D721Med (cell line): ENCODE measurements around the gene NCEH1.

Experiments used
- DNase-seq: peaks from one replicate; pipeline ENCODE4 v3.0.0; 2011; ENCODE audit warnings: low spot score; ENCODE audit not compliant: insufficient read length
- FAIRE-seq: peaks from 2 replicates; lab custom pipeline; 2011; peaks lifted over from hg19 to GRCh38; lab: Jason Lieb, UNC
- TF ChIP-seq, protein P1 (sequence below): IDR thresholded peaks from 2 replicates; pipeline ENCODE4 v1.5.1; 2012; ENCODE audit warnings: mild to moderate bottlenecking, control low read depth; ENCODE audit not compliant: insufficient read depth; ENCODE audit errors: missing control alignments

The NCEH1 gene

DNA sequence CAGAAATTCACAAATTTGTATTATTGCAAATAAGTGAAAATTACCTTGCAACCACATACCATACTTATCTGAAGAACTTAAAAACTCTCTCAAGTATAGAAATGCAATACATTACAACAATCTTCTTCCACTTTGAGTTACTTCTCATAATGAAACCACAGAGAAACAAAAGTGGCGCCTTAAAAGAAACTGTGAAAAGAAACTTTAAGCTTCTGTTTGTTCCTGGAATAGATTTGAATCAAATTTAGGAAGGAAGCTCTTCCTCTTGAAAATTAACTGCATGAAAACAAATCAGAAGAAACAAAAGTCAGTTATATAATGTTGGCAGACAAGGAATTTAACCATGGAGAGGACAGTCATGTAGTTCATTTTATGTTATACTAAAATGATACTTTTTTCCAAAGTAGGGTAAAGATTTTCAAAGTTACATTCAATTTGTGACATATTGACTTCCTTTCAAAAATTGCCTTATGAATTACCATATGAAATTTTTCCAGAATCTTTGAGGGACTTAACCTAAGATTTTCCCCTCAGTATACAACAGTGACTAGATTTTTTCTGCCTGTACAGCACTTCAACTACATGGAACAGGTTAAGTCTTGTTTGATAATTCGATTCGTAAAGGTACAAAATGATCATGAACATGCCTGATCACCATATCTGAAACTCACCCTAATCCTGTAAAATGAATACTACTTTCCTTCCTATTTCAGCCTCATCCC, 130.0 kb downstream of the NCEH1 start:
- TF ChIP-seq, protein P1, sequence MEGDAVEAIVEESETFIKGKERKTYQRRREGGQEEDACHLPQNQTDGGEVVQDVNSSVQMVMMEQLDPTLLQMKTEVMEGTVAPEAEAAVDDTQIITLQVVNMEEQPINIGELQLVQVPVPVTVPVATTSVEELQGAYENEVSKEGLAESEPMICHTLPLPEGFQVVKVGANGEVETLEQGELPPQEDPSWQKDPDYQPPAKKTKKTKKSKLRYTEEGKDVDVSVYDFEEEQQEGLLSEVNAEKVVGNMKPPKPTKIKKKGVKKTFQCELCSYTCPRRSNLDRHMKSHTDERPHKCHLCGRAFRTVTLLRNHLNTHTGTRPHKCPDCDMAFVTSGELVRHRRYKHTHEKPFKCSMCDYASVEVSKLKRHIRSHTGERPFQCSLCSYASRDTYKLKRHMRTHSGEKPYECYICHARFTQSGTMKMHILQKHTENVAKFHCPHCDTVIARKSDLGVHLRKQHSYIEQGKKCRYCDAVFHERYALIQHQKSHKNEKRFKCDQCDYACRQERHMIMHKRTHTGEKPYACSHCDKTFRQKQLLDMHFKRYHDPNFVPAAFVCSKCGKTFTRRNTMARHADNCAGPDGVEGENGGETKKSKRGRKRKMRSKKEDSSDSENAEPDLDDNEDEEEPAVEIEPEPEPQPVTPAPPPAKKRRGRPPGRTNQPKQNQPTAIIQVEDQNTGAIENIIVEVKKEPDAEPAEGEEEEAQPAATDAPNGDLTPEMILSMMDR = no peak
- FAIRE-seq = no peak

More for the DNA sequence above, 130.0 kb downstream of the NCEH1 start:
- DNase-seq = no peak
